Measurements from ENCODE around the gene DUSP16. TPM values are rescaled to one million over a fixed set of nuclear protein-coding genes. Genes with fewer than 3 reads are reported as not detected.

DUSP16 gene
- total RNA-seq: 8.7 and 16.4 TPM in 2 replicates

GRCh38 chr12:12562585-12563261 is at the start of gene DUSP16:
DUSP16 (minus strand) TSS chr12:12562863; CDS start chr12:12521098, 41,765 bp downstream.

DNA sequence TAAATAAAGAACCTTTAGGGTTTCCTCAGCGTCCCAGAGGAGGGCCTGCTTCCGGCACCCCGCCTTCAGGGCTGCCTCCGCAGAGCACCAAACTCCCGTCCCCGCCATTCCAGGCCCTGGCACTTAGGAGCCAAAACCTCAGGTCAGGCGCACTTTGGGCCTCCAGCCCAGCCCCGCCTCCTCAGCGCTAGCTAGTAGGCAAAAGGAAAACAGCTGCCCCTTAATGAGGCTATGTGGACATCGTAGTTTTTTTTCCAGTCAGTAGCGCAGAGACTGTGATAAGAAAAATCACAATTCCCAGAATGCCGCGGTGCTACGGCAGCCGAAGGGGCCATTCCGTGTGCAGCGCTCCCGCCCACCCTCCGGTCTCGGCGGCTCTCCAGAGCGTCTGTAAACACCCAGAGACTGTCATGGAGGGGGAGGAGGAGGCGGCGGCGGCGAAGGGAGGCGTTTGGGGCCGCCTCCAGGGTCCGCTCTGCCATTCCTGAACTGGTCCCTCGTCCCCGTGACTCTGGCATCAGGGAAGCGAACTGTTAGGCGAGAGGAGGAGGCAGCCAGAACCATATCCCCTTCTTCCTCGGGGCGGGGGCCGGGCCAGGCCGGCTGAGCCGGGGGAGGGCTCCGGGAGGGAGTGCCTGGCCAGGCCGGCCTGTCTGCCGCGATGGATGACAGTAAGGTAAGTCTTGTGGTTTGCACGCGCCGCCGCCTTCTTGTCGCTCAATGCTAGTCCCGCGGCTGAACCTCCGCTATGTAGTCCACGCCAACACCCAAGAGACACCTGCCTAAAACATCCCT is 49.0 kb upstream of the DUSP16 start, which contains the start of gene CREBL2:
TSS of gene CREBL2 (plus strand) at position 365 of the 795 bp plus-strand sequence. CDS start at position 662, 297 bp downstream.

Other genes with a start within 250 kb of the DUSP16 start
- gene MANSC1, start 212.6 kb downstream of the DUSP16 start, total RNA-seq: 1.7 and 2.2 TPM in 2 replicates
- 10.1 and 10.6 TPM in 2 replicates for gene BORCS5, start 205.8 kb downstream of the DUSP16 start, total RNA-seq
- gene CREBL2, start 49.0 kb upstream of the DUSP16 start, total RNA-seq: 19.3 and 26.5 TPM in 2 replicates
- gene GPR19, start 133.3 kb upstream of the DUSP16 start, total RNA-seq: 0.14 TPM in 1 of 2 replicates, not detected in the other
- 29.9 and 38.7 TPM in 2 replicates for gene CDKN1B, start 154.5 kb upstream of the DUSP16 start, total RNA-seq
- gene APOLD1, start 222.8 kb upstream of the DUSP16 start, total RNA-seq: 3.9 and 8.4 TPM in 2 replicates

All from placental pericyte (primary cell).